Measurements from ENCODE around the gene AP2A1.

GRCh38 chr19:49848938-49849337 is 82.1 kb downstream of the AP2A1 start:
- no peak for TF ChIP-seq CTCF (IDR thresholded peaks at IDR 0.05)
- no peak for TF ChIP-seq POLR2A (IDR thresholded peaks at IDR 0.05)

Measured in thyroid gland (tissue), 4 donors.